NCI-H1105 treated with DMSO at 0.1 percent for 48 hours (cell line): Measurements from ENCODE around the gene AAMP.

Source experiments
- DNase-seq: peaks from one replicate; lab custom pipeline; 2025; lab: John Stamatoyannopoulos, UW

AAMP gene

GRCh38 chr2:218221000-218221399 is 48.9 kb downstream of the AAMP start:
- DNase-seq, result no peak

- DNase-seq, result no peak
Measured at GRCh38 chr2:218219934-218220333, 50.0 kb downstream of the AAMP start.

- DNase-seq, result no peak
Measured at GRCh38 chr2:218218268-218219185, 51.4 kb downstream of the AAMP start.

GRCh38 chr2:218217360-218218267 is 52.3 kb downstream of the AAMP start:
- peak; percentile 10 for DNase-seq

GRCh38 chr2:218216674-218217359 is 53.1 kb downstream of the AAMP start, which contains the start of gene ARPC2:
Gene ARPC2 (plus strand): TSS chr2:218217189. CDS start chr2:218217471, 282 bp downstream.
- peak; percentile 79 for DNase-seq

- no peak for DNase-seq
Measured at GRCh38 chr2:218216336-218216673, 53.6 kb downstream of the AAMP start.
